Measurements from ENCODE around the gene CHRDL2. TPM values are rescaled to one million over a fixed set of nuclear protein-coding genes. Genes with fewer than 3 reads are reported as not detected.

The CHRDL2 gene
- total RNA-seq, 1 experiment from 2014 or later, result 0.39 TPM

DNA sequence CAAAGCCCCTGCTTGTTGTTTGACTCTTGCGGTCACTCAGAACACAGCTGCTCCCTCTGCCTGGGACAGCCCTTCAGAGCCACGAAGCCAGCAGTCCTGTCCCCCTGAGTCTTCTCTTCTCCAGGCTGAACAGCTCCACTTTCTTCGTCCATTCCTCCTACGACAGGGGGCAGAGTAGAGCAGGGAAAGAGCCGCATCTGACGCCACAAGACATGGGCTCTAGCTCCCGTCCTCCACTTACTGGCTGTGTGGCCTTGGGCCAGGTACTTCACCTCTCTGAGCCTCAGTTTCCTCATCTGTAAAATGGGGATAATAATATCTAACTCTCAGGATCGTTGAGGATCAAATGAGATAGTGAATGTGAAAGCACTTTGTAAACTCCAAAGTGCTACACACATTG lies 29.9 kb downstream of the CHRDL2 start:
- Histone ChIP-seq H3K14ac (ENCODE audit: insufficient read depth, low read length) (no peak overlapping the region; the same call in 1 of the 2 replicates), H2BK12ac (ENCODE audit: insufficient read length, low read depth, low read length) (no peak overlapping the region), H4K20me1 (ENCODE audit: control insufficient read depth, insufficient read depth, insufficient read length) (no peaks in the 10 kb centered on the region), H3K9me3 (ENCODE audit: control insufficient read depth, low read depth, low read length) (no peaks in the 10 kb centered on the region), H2BK120ac (ENCODE audit: low read depth, low read length, poor library complexity, severe bottlenecking) (no peak overlapping the region), H4K8ac (replicated peaks; ENCODE audit: insufficient read length, low read depth, low read length) (no peak overlapping the region), H3K23ac (ENCODE audit: insufficient read length, low read depth, low read length) (no peak overlapping the region), H2BK5ac (ENCODE audit: insufficient read length, low read length) (no peak overlapping the region), H3K4me2 (ENCODE audit: insufficient read depth, insufficient read length, low read length) (no peak overlapping the region), H3K56ac (ENCODE audit: insufficient read length, low read depth, low read length) (no peak overlapping the region), H3K18ac (ENCODE audit: insufficient read length, low read depth, low read length) (no peak overlapping the region), H3K27ac (ENCODE audit: insufficient read length, low read depth, low read length) (no peak overlapping the region), H4K91ac (ENCODE audit: insufficient read length, low read depth, low read length) (no peak overlapping the region), H4K5ac (ENCODE audit: insufficient read length, low read depth, low read length) (no peak overlapping the region), H3K4ac (ENCODE audit: low read depth, low read length) (no peak overlapping the region), H3K23me2 (ENCODE audit: insufficient read length, low read depth, low read length, poor library complexity, severe bottlenecking) (no peaks in the 10 kb centered on the region), H3K27me3 (ENCODE audit: insufficient read depth, low read length) (no peaks in the 10 kb centered on the region), H2BK20ac (ENCODE audit: low read depth, low read length, poor library complexity, severe bottlenecking) (no peak overlapping the region), H3K9ac (ENCODE audit: extremely low read depth, insufficient read length, low read length) (no peak overlapping the region), H2AK5ac (ENCODE audit: insufficient read length, low read length) (no peak overlapping the region), H2BK15ac (ENCODE audit: low read depth, low read length) (no peak overlapping the region), H3T11ph (ENCODE audit: low read length) (no peak overlapping the region), H3K79me2 (ENCODE audit: insufficient read depth, low read length) (no peaks in the 10 kb centered on the region), H3K79me1 (ENCODE audit: insufficient read depth, low read depth, low read length, poor library complexity, severe bottlenecking) (no peaks in the 10 kb centered on the region), H2AFZ (ENCODE audit: low read length) (no peak overlapping the region), H3K4me1 (ENCODE audit: insufficient read depth, low read length) (peaks cover 6% of the 10 kb centered on the region; the same call in 1 of the 2 replicates)
- no peak overlapping the region for H3K27ac Mint-ChIP-seq
- H3K9me3 Mint-ChIP-seq, result no peaks in the 10 kb centered on the region
- peaks cover 11 to 14% of the 10 kb centered on the region in 2 experiments for H3K4me1 Mint-ChIP-seq
- DNase-seq, result peak; percentile 78
- TF ChIP-seq, protein P1, sequence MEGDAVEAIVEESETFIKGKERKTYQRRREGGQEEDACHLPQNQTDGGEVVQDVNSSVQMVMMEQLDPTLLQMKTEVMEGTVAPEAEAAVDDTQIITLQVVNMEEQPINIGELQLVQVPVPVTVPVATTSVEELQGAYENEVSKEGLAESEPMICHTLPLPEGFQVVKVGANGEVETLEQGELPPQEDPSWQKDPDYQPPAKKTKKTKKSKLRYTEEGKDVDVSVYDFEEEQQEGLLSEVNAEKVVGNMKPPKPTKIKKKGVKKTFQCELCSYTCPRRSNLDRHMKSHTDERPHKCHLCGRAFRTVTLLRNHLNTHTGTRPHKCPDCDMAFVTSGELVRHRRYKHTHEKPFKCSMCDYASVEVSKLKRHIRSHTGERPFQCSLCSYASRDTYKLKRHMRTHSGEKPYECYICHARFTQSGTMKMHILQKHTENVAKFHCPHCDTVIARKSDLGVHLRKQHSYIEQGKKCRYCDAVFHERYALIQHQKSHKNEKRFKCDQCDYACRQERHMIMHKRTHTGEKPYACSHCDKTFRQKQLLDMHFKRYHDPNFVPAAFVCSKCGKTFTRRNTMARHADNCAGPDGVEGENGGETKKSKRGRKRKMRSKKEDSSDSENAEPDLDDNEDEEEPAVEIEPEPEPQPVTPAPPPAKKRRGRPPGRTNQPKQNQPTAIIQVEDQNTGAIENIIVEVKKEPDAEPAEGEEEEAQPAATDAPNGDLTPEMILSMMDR (conservative IDR thresholded peaks at IDR 0.05), result peak; percentile 58
- H3K36me3 Mint-ChIP-seq (ENCODE audit: insufficient read depth in 1 of 3, low read depth in 3 of 3), result no peaks in the 10 kb centered on the region; a peak in 1 of 7 replicates
- peaks cover 4% of the 10 kb centered on the region for H3K27me3 Mint-ChIP-seq (ENCODE audit: low read depth)
- H3K4me3 Mint-ChIP-seq, result no peak overlapping the region
- WGBS (ENCODE audit: extremely low coverage, insufficient read length, low lambda C conversion rate), result no CpG with 5 or more reads among the region's 8 CpGs
